T-cell (primary cell): Measurements from ENCODE around the gene RAB11FIP4. TPM values are rescaled to one million over a fixed set of nuclear protein-coding genes. Genes with fewer than 3 reads are reported as not detected.
"Not testable (repeated sequence)": the region's sequence is repeated elsewhere in the genome, so short reads cannot be mapped to it uniquely, and the experiment has no call there.

Experiments
- ATAC-seq, 4 experiments: fragments of 200-7000 bp in 3 of 4; fragments of 150-1000 bp in 1 of 4; cut with Tn5 transposase; replicated peaks in 1 of 4; 1 replicate in 3 of 4; 2 replicates in 1 of 4; pipeline ENCODE4 v1.10.0; 2021; ENCODE audit warnings: moderate library complexity in 3 of 4, mild to moderate bottlenecking in 2 of 4, moderate number of reproducible peaks in 1 of 4
- CTCF ChIA-PET, 2 donors: fragments of 300-600 bp; sonication (Branson Sonifier 250); formaldehyde crosslinking; loops; one replicate each; lab custom pipeline; 2022; ENCODE audit warnings: antibody characterized with exemption in 2 of 2; lab: Charles Lee
- POLR2A ChIA-PET, 2 donors: fragments of 300-600 bp; sonication (Branson Sonifier 250); formaldehyde crosslinking; loops; one replicate each; lab custom pipeline; 2022; ENCODE audit warnings: antibody characterized with exemption in 2 of 2; lab: Charles Lee
- DNase-seq, 35 experiments: peaks; one replicate each; pipeline versions ENCODE4 v3.0.0 to v3.0.0-alpha.2; 2013 to 2023
- H3K27ac ChIP-seq: one replicate; pipeline ENCODE4 v1.5.1; 2013; ENCODE audit warnings: low read length
- H3K27me3 ChIP-seq, 2 experiments: replicated peaks in 1 of 2; 1 replicate in 1 of 2; 2 replicates in 1 of 2; pipeline versions ENCODE4 v1.6.1 to v1.7.0; 2013; ENCODE audit warnings: low read length in 1 of 2, mixed read lengths in 1 of 2; ENCODE audit not compliant: control insufficient read depth in 2 of 2, insufficient read depth in 2 of 2; ENCODE audit errors: extremely low read depth in 1 of 2
- H3K36me3 ChIP-seq, 2 donors: 1 replicate in 1 of 2; 2 replicates in 1 of 2; pipeline versions ENCODE4 v1.6.1 to v1.7.0; 2013; ENCODE audit warnings: low read length in 1 of 2; ENCODE audit not compliant: control insufficient read depth in 2 of 2, insufficient read depth in 1 of 2; ENCODE audit errors: extremely low read depth in 1 of 2
- H3K4me1 ChIP-seq, 2 experiments: 1 replicate in 1 of 2; 2 replicates in 1 of 2; pipeline versions ENCODE4 v1.6.1 to v1.7.0; 2013; ENCODE audit warnings: low read length in 2 of 2, mixed read lengths in 1 of 2; ENCODE audit not compliant: insufficient read depth in 2 of 2, control insufficient read depth in 1 of 2; ENCODE audit errors: extremely low read depth in 1 of 2
- H3K4me3 ChIP-seq, 2 donors: 1 replicate in 1 of 2; 2 replicates in 1 of 2; pipeline versions ENCODE4 v1.5.1 to v1.7.0; 2013; ENCODE audit warnings: mild to moderate bottlenecking in 2 of 2, low read length in 1 of 2, moderate library complexity in 1 of 2; ENCODE audit not compliant: control insufficient read depth in 1 of 2; ENCODE audit errors: extremely low read depth in 1 of 2
- H3K9me3 ChIP-seq: 2 replicates; pipeline ENCODE4 v1.7.0; 2013
- H3K27ac Mint-ChIP-seq, 2 donors: one replicate each; pipeline ENCODE4 v1.8.0; 2020 to 2021; ENCODE audit warnings: mild to moderate bottlenecking in 2 of 2, mixed read lengths in 2 of 2
- H3K27me3 Mint-ChIP-seq, 2 donors: one replicate each; pipeline ENCODE4 v1.8.0; 2021 to 2022; ENCODE audit warnings: mixed read lengths in 2 of 2
- H3K36me3 Mint-ChIP-seq: one replicate; pipeline ENCODE4 v1.8.0; 2021; ENCODE audit warnings: mixed read lengths
- H3K4me1 Mint-ChIP-seq, 3 donors: one replicate each; pipeline ENCODE4 v1.8.0; 2020 to 2022; ENCODE audit warnings: mixed read lengths in 3 of 3, mild to moderate bottlenecking in 1 of 3
- H3K4me3 Mint-ChIP-seq, 3 donors: one replicate each; pipeline ENCODE4 v1.8.0; 2020 to 2022; ENCODE audit warnings: mild to moderate bottlenecking in 3 of 3, mixed read lengths in 3 of 3, moderate library complexity in 3 of 3
- H3K9me3 Mint-ChIP-seq, 3 donors: one replicate each; pipeline ENCODE4 v1.8.0; 2020 to 2022; ENCODE audit warnings: mixed read lengths in 3 of 3
- WGBS: methylation state at CpG from one replicate; pipeline ENCODE4 v1.1.5; 2013; ENCODE audit warnings: missing lambda C conversion rate; ENCODE audit not compliant: insufficient coverage; 5-methylcytosine and 5-hydroxymethylcytosine counted together
- total RNA-seq, 35 experiments: library from RNA in 6 of 35; stranded (reverse) in 6 of 35; fragments of 120-200 nt in 1 of 35; gene quantifications; one replicate each; pipeline versions ENCODE4 v1.2.1 to v1.2.4 and lab custom pipeline; 2013 to 2026

Gene RAB11FIP4
- total RNA-seq, 5 donors from 2014 or later (not counting 1 experiment from before 2014, with no cell fraction given) = 45.6 to 72.6 (median 50.1) TPM

DNA sequence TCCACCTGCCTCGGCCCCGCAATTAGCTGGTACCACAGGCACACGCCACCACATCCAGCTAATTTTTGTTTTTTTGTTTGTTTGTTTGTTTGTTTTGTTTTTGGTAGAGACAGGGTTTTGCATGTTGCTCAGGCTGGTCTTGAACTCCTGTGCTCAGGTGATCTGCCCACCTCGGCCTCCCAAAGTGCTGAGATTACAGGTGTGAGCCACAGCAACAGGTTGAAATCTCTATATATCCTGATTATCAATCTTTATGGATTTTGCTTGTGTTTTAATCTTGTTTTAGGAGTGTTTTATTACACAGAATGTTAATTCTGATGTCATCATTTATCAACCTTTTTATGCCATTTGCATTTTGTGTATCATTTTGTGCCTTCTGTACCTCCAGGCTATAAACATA lies 48.2 kb downstream of the RAB11FIP4 start:
- H3K4me1 Mint-ChIP-seq = peaks cover 0 to 4% (median 2%) of the 10 kb centered on the region in 3 donors
- 94% methylated on average over 3 of the region's 4 CpGs for WGBS
- Histone ChIP-seq H3K36me3 (no peaks in the 10 kb centered on the region), H3K4me1 (peaks cover 0 to 8% of the 10 kb centered on the region in 2 experiments), H3K27me3 (peaks cover 0 to 11% of the 10 kb centered on the region in 2 experiments), H3K4me3 (no peak overlapping the region), H3K27ac (no peak overlapping the region), H3K9me3 (no peaks in the 10 kb centered on the region)
- no peak overlapping the region for H3K27ac Mint-ChIP-seq
- H3K4me3 Mint-ChIP-seq = no peak overlapping the region
- H3K9me3 Mint-ChIP-seq = no peaks in the 10 kb centered on the region
- no peaks in the 10 kb centered on the region for H3K36me3 Mint-ChIP-seq
- POLR2A ChIA-PET = no interaction called here
- no peak for ATAC-seq
- CTCF ChIA-PET = interaction anchor here (0.5 to 1.1 kb wide), 3 partner anchors 76 to 87 kb away, joined by 3 to 4 read pairs (median 3); no protein-coding TSS in a partner anchor
- no peaks in the 10 kb centered on the region for H3K27me3 Mint-ChIP-seq
- DNase-seq = no peak

DNA sequence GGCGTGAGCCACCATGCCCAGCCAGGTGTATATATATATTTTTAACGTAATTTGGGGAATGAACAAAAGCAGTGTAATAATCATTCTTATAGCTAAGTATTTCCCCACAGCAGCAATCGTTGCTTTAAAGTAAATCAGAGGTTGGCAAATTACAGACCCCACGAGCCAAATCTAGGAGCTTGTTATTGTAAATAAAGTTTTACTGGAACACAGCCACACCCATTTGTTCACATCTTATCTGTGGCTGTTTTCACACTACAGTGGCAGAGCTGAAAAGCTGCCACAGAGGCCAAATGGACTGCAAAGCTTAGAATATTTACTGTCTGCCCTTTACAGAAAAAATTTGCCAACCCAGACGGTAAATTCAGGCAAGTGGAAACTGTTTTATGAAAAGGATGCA lies 50.8 kb downstream of the RAB11FIP4 start:
- CTCF ChIA-PET = no interaction called here
- POLR2A ChIA-PET = no interaction called here

DNA sequence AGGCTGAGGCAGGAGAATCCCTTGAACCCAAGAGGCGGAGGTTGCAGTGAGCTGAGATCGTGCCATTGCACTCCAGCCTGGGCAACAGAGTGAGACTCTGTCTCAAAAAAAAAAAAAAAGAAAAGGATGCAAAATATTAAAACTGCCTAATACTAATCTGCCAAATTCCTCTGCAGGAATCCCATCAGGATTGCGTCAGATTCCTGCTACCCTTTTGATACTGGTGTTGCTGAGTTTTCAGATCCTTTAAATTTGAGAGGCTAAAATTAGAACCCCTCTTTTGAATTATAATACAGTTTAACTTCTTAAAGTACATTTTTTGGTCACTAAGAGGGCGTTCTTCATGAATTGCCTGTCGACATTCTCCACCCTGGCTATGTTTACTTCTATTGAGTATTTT lies 51.4 kb downstream of the RAB11FIP4 start:
- DNase-seq, H3K4me1 Mint-ChIP-seq, H3K9me3 Mint-ChIP-seq, H3K4me3 Mint-ChIP-seq, H3K27ac ChIP-seq, H3K27me3 Mint-ChIP-seq, CTCF ChIA-PET, H3K4me3 ChIP-seq, H3K9me3 ChIP-seq, H3K36me3 ChIP-seq, H3K27ac Mint-ChIP-seq, H3K27me3 ChIP-seq, H3K4me1 ChIP-seq, POLR2A ChIA-PET, ATAC-seq, H3K36me3 Mint-ChIP-seq: not testable (repeated sequence)
- 100% methylated on average over 1 of the region's 5 CpGs for WGBS

More for the DNA sequence above, 50.8 kb downstream of the RAB11FIP4 start:
- WGBS = 57% methylated on average over 1 of the region's 5 CpGs
- Mint-ChIP-seq H3K9me3 (no peaks in the 10 kb centered on the region), H3K4me1 (peaks cover 0 to 2% (median 2%) of the 10 kb centered on the region in 3 donors), H3K4me3 (no peak overlapping the region), H3K27me3 (no peaks in the 10 kb centered on the region), H3K36me3 (no peaks in the 10 kb centered on the region), H3K27ac (no peak overlapping the region)
- Histone ChIP-seq H3K9me3 (no peaks in the 10 kb centered on the region), H3K4me3 (no peak overlapping the region), H3K36me3 (no peaks in the 10 kb centered on the region), H3K27ac (no peak overlapping the region), H3K4me1 (peaks cover 0 to 5% of the 10 kb centered on the region in 2 experiments), H3K27me3 (peaks cover 0 to 7% of the 10 kb centered on the region in 2 experiments)
- no peak for ATAC-seq
- DNase-seq = no peak

DNA sequence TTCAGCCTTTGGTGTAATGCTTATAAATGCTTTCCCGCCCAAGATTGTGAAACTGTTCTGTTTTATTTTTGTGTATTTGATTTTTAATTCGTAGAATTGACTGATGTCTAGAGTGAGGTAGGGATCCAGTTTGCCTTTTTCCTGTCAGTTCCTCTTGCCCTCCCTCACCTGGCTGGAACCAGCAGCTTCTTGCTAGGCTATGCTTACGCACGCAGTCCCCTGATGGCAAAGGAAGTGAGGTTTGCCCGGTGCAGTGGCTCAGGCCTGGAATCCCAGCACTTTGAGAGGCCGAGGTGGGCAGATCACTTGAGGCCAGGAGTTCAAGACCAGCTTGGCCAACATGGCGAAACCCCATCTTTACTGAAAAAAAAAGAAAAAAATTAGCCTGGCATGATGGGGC lies 51.9 kb downstream of the RAB11FIP4 start:
- Mint-ChIP-seq H3K4me3 (no peak overlapping the region), H3K4me1 (no peaks in the 10 kb centered on the region), H3K27ac (no peak overlapping the region), H3K9me3 (no peaks in the 10 kb centered on the region), H3K27me3 (no peaks in the 10 kb centered on the region), H3K36me3 (no peaks in the 10 kb centered on the region)
- H3K36me3 ChIP-seq = no peaks in the 10 kb centered on the region
- H3K9me3 ChIP-seq = no peaks in the 10 kb centered on the region
- DNase-seq (no peak), ATAC-seq (no peak)
- ChIA-PET POLR2A (no interaction called here), CTCF (no interaction called here)
- H3K4me3 ChIP-seq = no peak overlapping the region
- WGBS = 89% methylated on average over 6 of the region's 7 CpGs
- H3K27me3 ChIP-seq = peaks cover 0 to 1% of the 10 kb centered on the region in 2 experiments
- H3K4me1 ChIP-seq = no peaks in the 10 kb centered on the region
- no peak overlapping the region for H3K27ac ChIP-seq

DNA sequence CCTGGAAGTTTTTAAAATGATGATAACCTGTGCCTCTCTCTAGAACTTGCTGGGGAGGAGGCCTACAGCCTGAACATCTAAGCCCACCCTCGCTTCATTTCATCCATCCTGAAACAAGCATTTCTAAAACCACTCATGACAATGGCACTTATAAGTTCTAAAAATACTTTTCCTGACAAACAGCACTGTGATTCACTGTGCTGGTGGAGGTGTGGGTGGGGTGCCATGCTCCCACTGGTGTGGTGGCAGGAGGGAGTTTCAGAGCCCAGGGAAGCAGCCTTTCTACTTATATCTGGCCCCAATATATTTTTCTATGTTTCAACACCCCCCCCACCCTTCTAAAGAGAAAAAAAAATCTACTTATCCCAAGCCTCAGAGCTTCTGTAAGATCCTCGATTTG lies 52.6 kb downstream of the RAB11FIP4 start:
- no peaks in the 10 kb centered on the region for H3K9me3 Mint-ChIP-seq
- no peak overlapping the region for H3K27ac Mint-ChIP-seq
- POLR2A ChIA-PET = no interaction called here
- DNase-seq (no peak), ATAC-seq (no peak)
- WGBS = no CpG with 5 or more reads among the region's 2 CpGs
- Histone ChIP-seq H3K27me3 (no peaks in the 10 kb centered on the region), H3K4me1 (no peaks in the 10 kb centered on the region), H3K4me3 (no peak overlapping the region), H3K9me3 (no peaks in the 10 kb centered on the region), H3K27ac (no peak overlapping the region), H3K36me3 (no peaks in the 10 kb centered on the region)
- H3K27me3 Mint-ChIP-seq = no peaks in the 10 kb centered on the region
- CTCF ChIA-PET = no interaction called here
- no peaks in the 10 kb centered on the region for H3K4me1 Mint-ChIP-seq
- no peak overlapping the region for H3K4me3 Mint-ChIP-seq
- H3K36me3 Mint-ChIP-seq = no peaks in the 10 kb centered on the region

DNA sequence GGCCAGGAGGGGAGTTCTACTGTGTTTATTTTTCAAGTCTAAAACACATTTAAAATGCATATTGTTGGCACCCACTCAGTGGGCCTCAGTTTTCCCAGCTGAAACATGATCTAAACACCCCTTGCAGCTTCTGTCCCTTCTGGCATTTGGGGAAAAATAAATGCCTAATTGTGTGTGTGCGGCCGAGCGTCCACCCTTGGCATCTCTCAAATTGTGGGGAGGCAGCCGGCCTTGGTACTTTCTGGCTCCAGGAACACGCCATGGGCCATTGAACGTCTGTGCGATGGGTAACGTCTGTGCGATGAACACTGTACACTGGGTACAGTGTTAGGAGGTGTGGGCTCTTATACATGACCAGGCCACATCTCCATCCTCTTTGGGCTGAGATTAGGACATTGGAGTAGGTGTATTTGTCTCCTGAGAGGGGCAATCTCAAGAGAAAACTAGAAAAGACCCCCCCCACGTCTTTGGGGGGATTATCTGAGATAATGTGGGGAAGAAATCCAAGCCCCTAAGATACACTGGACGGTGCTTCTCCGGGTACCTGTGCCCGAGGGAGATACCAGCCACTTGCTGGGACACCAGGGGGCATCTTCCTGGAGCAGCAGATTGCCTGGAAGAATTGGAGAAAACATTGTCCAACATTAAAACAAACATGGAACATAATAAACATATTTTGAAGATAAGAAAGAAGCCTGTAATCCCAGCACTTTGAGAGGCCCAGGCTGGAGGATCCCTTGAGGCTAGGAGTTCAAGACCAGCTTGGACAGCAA lies 54.9 kb downstream of the RAB11FIP4 start:
- 83% methylated on average over 7 of the region's 13 CpGs for WGBS
- no peaks in the 10 kb centered on the region for H3K36me3 ChIP-seq
- no peaks in the 10 kb centered on the region for H3K4me1 Mint-ChIP-seq
- H3K27me3 Mint-ChIP-seq = no peaks in the 10 kb centered on the region
- ChIA-PET POLR2A (no interaction called here), CTCF (no interaction called here)
- no peak overlapping the region for H3K4me3 ChIP-seq
- no peak overlapping the region for H3K4me3 Mint-ChIP-seq
- no peaks in the 10 kb centered on the region for H3K4me1 ChIP-seq
- H3K9me3 Mint-ChIP-seq = no peaks in the 10 kb centered on the region
- H3K27me3 ChIP-seq = no peaks in the 10 kb centered on the region
- no peaks in the 10 kb centered on the region for H3K36me3 Mint-ChIP-seq
- no peaks in the 10 kb centered on the region for H3K9me3 ChIP-seq
- H3K27ac ChIP-seq = no peak overlapping the region
- no peak overlapping the region for H3K27ac Mint-ChIP-seq
- no peak for ATAC-seq
- DNase-seq = no peak
